Measurements from ENCODE around the gene AKR1B1. TPM values are rescaled to one million over a fixed set of nuclear protein-coding genes. Genes with fewer than 3 reads are reported as not detected.

Gene AKR1B1
- total and polyA plus RNA-seq, 2 of the 13 experiments (the other 11 are each of a cell fraction or from before 2014, with no cell fraction given) = 89.9 to 133 TPM

GRCh38 chr7:134458341-134458805 is 527 bp downstream of the AKR1B1 start (continued):
- TF ChIP-seq AGO2 (optimal IDR thresholded peaks at IDR 0.05; ENCODE audit: low read depth, low read length) = peak; percentile 81
- no peak for TF ChIP-seq PCBP1 (IDR thresholded peaks at IDR 0.05; ENCODE audit: borderline replicate concordance, low read depth, low read length)
- no peak for TF ChIP-seq KDM5B (CRISPR knock-in tag; IDR thresholded peaks at IDR 0.05; ENCODE audit: borderline replicate concordance)
- no peak for TF ChIP-seq ZNF468 (CRISPR knock-in tag; IDR thresholded peaks at IDR 0.05)
- peak; percentile 30; the same call in 1 of the 2 replicates for TF ChIP-seq ZNF609 (CRISPR knock-in tag; IDR thresholded peaks at IDR 0.05; ENCODE audit: borderline replicate concordance)
- TF ChIP-seq ZNF18 (CRISPR knock-in tag; IDR thresholded peaks at IDR 0.05; ENCODE audit: insufficient replicate concordance) = peak; percentile 55
- peak; percentile 81 for TF ChIP-seq ASH2L (IDR thresholded peaks at IDR 0.05; ENCODE audit: insufficient read length, low read depth, low read length)
- no peak for TF ChIP-seq TRIM24 (CRISPR knock-in tag; IDR thresholded peaks at IDR 0.05)
- peak; percentile 7 for TF ChIP-seq CBX1 (IDR thresholded peaks at IDR 0.05; ENCODE audit: low read depth)
- TF ChIP-seq, protein P1, sequence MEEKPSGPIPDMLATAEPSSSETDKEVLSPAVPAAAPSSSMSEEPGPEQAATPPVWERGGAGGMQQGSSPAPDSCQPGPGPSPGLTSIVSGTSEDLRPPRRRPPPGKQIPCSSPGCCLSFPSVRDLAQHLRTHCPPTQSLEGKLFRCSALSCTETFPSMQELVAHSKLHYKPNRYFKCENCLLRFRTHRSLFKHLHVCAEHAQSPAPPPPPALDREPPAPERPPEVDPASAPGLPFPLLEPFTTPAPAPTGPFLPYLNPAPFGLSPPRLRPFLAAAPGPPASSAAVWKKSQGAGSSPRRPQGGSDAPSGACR (CRISPR knock-in tag; IDR thresholded peaks at IDR 0.05) = 0 out of 2 replicates have a peak, but pooled peaks have one; percentile 55
- no peak for TF ChIP-seq GTF2F1 (IDR thresholded peaks at IDR 0.05; ENCODE audit: low read length)
- TF ChIP-seq MEIS2 (CRISPR knock-in tag; IDR thresholded peaks at IDR 0.05) = 0 out of 2 replicates have a peak, but pooled peaks have one; percentile 7
- TF ChIP-seq XRCC5 (optimal IDR thresholded peaks at IDR 0.05; ENCODE audit: low read length) = peak; percentile 43
- TF ChIP-seq ETV6 (CRISPR knock-in tag; conservative IDR thresholded peaks at IDR 0.05) = no peak
- TF ChIP-seq TFAP4 (IDR thresholded peaks at IDR 0.05; ENCODE audit: borderline replicate concordance, low read depth) = peak; percentile 51; the same call in 1 of the 2 replicates
- TF ChIP-seq KAT7 (CRISPR knock-in tag; IDR thresholded peaks at IDR 0.05; ENCODE audit: borderline replicate concordance) = 0 out of 2 replicates have a peak, but pooled peaks have one; percentile 56
- TF ChIP-seq MED8 (CRISPR knock-in tag; IDR thresholded peaks at IDR 0.05; ENCODE audit: insufficient replicate concordance) = peak; percentile 43
- TF ChIP-seq HNRNPL (IDR thresholded peaks at IDR 0.05; ENCODE audit: low read depth, low read length) = peak; percentile 69; the same call in 1 of the 2 replicates
- 0 out of 2 replicates have a peak, but pooled peaks have one; percentile 5 for TF ChIP-seq ZFAT (CRISPR knock-in tag; conservative IDR thresholded peaks at IDR 0.05)
- TF ChIP-seq ZNF282 (IDR thresholded peaks at IDR 0.05; ENCODE audit: partially characterized antibody) = no peak
- peak; percentile 57; the same call in 1 of the 2 replicates for TF ChIP-seq KLF12 (CRISPR knock-in tag; IDR thresholded peaks at IDR 0.05; ENCODE audit: borderline replicate concordance)
- peak; percentile 67; the same call in 1 of the 2 replicates for TF ChIP-seq ZNF451 (CRISPR knock-in tag; IDR thresholded peaks at IDR 0.05)
- TF ChIP-seq ZNF724P (CRISPR knock-in tag; IDR thresholded peaks at IDR 0.05; ENCODE audit: borderline replicate concordance) = peak; percentile 1; the same call in 1 of the 2 replicates

Measured in HepG2 (cell line).